ENCODE measurements around the gene EGLN2. TPM values are rescaled to one million over a fixed set of nuclear protein-coding genes. Genes with fewer than 3 reads are reported as not detected.

EGLN2 gene
- total RNA-seq, 1 experiment from 2014 or later, result 58.6 TPM

- TF ChIP-seq ZFX (IDR thresholded peaks at IDR 0.05) (0 out of 2 replicates have a peak, but pooled peaks have one; percentile 0), CBX3 (IDR thresholded peaks at IDR 0.05; ENCODE audit: low read depth) (no peak), SRF (IDR thresholded peaks at IDR 0.05; ENCODE audit: low read depth) (peak; percentile 50; the same call in 1 of the 2 replicates), SIN3A (IDR thresholded peaks at IDR 0.05; ENCODE audit: low read depth) (no peak; the same call in 1 of the 2 replicates), ATF3 (IDR thresholded peaks at IDR 0.05) (no peak), EZH2 (IDR thresholded peaks at IDR 0.05) (no peak), POLR2A (IDR thresholded peaks at IDR 0.05; ENCODE audit: borderline replicate concordance, extremely low read depth, insufficient read depth, insufficient read length) (peak; percentile 74), CEBPB (IDR thresholded peaks at IDR 0.05; ENCODE audit: low read depth) (no peak), REST (IDR thresholded peaks at IDR 0.05; ENCODE audit: low read depth) (no peak), FOSL1 (IDR thresholded peaks at IDR 0.05; ENCODE audit: low read depth) (no peak), TCF7L2 (IDR thresholded peaks at IDR 0.05; ENCODE audit: borderline replicate concordance, extremely low read depth, insufficient read depth, insufficient read length) (peak; percentile 58), EZH2phosphoT487 (IDR thresholded peaks at IDR 0.05; ENCODE audit: borderline replicate concordance) (no peak), SP1 (IDR thresholded peaks at IDR 0.05; ENCODE audit: low read depth) (peak; percentile 92), YY1 (IDR thresholded peaks at IDR 0.05; ENCODE audit: extremely low read depth, insufficient replicate concordance, low read depth, low read length) (peak; percentile 96)
These were observed 48.7 kb upstream of the EGLN2 start, which contains the start of gene ACTMAP (continued) for GRCh38 chr19:40750058-40750873.

Measured in HCT116 (cell line).